ENCODE results near the gene HAO1. TPM values are rescaled to one million over a fixed set of nuclear protein-coding genes. Genes with fewer than 3 reads are reported as not detected.
"Not testable (repeated sequence)": the region's sequence is repeated elsewhere in the genome, so short reads cannot be mapped to it uniquely, and the experiment has no call there.

HAO1 gene
- polyA plus RNA-seq, 1 donor (not counting 4 experiments of a cell fraction or from before 2014, with no cell fraction given): not detected

GRCh38 chr20:7959484-7959883 lies 19.2 kb upstream of the HAO1 start:
- H2AFZ ChIP-seq (ENCODE audit: control insufficient read depth, low read length): no peak overlapping the region
- H3K4me2 ChIP-seq (ENCODE audit: control insufficient read depth, extremely low read depth, insufficient read depth, low read depth, low read length): no peak overlapping the region
- FAIRE-seq: no peak
- no peaks in the 10 kb centered on the region for H3K4me1 ChIP-seq (ENCODE audit: control insufficient read depth, extremely low read depth, insufficient read depth, low read length)
- H3K9me1 ChIP-seq (ENCODE audit: control insufficient read depth, extremely low read depth, insufficient read depth, low read length): no peaks in the 10 kb centered on the region
- H3K4me3 ChIP-seq (ENCODE audit: control insufficient read depth in 2 of 3, extremely low read depth in 1 of 3, insufficient read depth in 2 of 3, low read depth in 1 of 3, low read length in 3 of 3): no peak overlapping the region
- DNase-seq (ENCODE audit: low read depth, low spot score): no peak
- H3K9ac ChIP-seq (ENCODE audit: control insufficient read depth, extremely low read depth, insufficient read depth, low read length): no peak overlapping the region
- H3K27ac ChIP-seq (ENCODE audit: control insufficient read depth, insufficient read depth, low read length): no peak overlapping the region
- H3K36me3 ChIP-seq (ENCODE audit: control insufficient read depth in 2 of 2, extremely low read depth in 1 of 2, insufficient read depth in 2 of 2, low read length in 2 of 2): no peaks in the 10 kb centered on the region
- TF ChIP-seq CTCF (optimal IDR thresholded peaks at IDR 0.05 in 1 of 3, IDR thresholded peaks at IDR 0.05 in 1 of 3, conservative IDR thresholded peaks at IDR 0.05 in 1 of 3; ENCODE audit: extremely low read depth in 1 of 3, insufficient read depth in 2 of 3, low read length in 3 of 3) (no peak), EZH2 (IDR thresholded peaks at IDR 0.05; ENCODE audit: low read length) (no peak)
- no peaks in the 10 kb centered on the region for H3K9me3 ChIP-seq (ENCODE audit: control insufficient read depth, low read depth, low read length)
- no peaks in the 10 kb centered on the region for H4K20me1 ChIP-seq (ENCODE audit: control insufficient read depth, extremely low read depth, insufficient read depth, low read length)
- H3K79me2 ChIP-seq (ENCODE audit: control insufficient read depth, insufficient read depth, low read length): no peaks in the 10 kb centered on the region
- H3K27me3 ChIP-seq (ENCODE audit: control insufficient read depth, extremely low read depth, insufficient read depth, low read length): no peaks in the 10 kb centered on the region
- dilution Hi-C loops (cut with MboI; ENCODE audit: extremely low pct_ligation_motif_present, low sequenced_read_pairs): no loop called here

- H4K20me1 ChIP-seq (ENCODE audit: control insufficient read depth, extremely low read depth, insufficient read depth, low read length); H3K9me1 ChIP-seq (ENCODE audit: control insufficient read depth, extremely low read depth, insufficient read depth, low read length); H3K27ac ChIP-seq (ENCODE audit: control insufficient read depth, insufficient read depth, low read length); H3K27me3 ChIP-seq (ENCODE audit: control insufficient read depth, extremely low read depth, insufficient read depth, low read length); dilution Hi-C loops (cut with MboI; ENCODE audit: extremely low pct_ligation_motif_present, low sequenced_read_pairs); DNase-seq (ENCODE audit: low read depth, low spot score); H3K9ac ChIP-seq (ENCODE audit: control insufficient read depth, extremely low read depth, insufficient read depth, low read length); H3K4me2 ChIP-seq (ENCODE audit: control insufficient read depth, extremely low read depth, insufficient read depth, low read depth, low read length); H3K79me2 ChIP-seq (ENCODE audit: control insufficient read depth, insufficient read depth, low read length); H3K9me3 ChIP-seq (ENCODE audit: control insufficient read depth, low read depth, low read length); H2AFZ ChIP-seq (ENCODE audit: control insufficient read depth, low read length); H3K36me3 ChIP-seq (ENCODE audit: control insufficient read depth in 2 of 2, extremely low read depth in 1 of 2, insufficient read depth in 2 of 2, low read length in 2 of 2); FAIRE-seq; H3K4me3 ChIP-seq (ENCODE audit: control insufficient read depth in 2 of 3, extremely low read depth in 1 of 3, insufficient read depth in 2 of 3, low read depth in 1 of 3, low read length in 3 of 3); H3K4me1 ChIP-seq (ENCODE audit: control insufficient read depth, extremely low read depth, insufficient read depth, low read length): not testable (repeated sequence)
These were observed 16.3 kb upstream of the HAO1 start for GRCh38 chr20:7956561-7956960.

GRCh38 chr20:7950387-7950786 lies 10.1 kb upstream of the HAO1 start:
- FAIRE-seq (no peak), DNase-seq (ENCODE audit: low read depth, low spot score) (no peak)
- no peaks in the 10 kb centered on the region for H4K20me1 ChIP-seq (ENCODE audit: control insufficient read depth, extremely low read depth, insufficient read depth, low read length)
- H3K9me3 ChIP-seq (ENCODE audit: control insufficient read depth, low read depth, low read length): no peaks in the 10 kb centered on the region
- H2AFZ ChIP-seq (ENCODE audit: control insufficient read depth, low read length): no peak overlapping the region
- H3K79me2 ChIP-seq (ENCODE audit: control insufficient read depth, insufficient read depth, low read length): no peaks in the 10 kb centered on the region
- no peaks in the 10 kb centered on the region for H3K9me1 ChIP-seq (ENCODE audit: control insufficient read depth, extremely low read depth, insufficient read depth, low read length)
- no peak overlapping the region for H3K9ac ChIP-seq (ENCODE audit: control insufficient read depth, extremely low read depth, insufficient read depth, low read length)
- no peak overlapping the region for H3K4me3 ChIP-seq (ENCODE audit: control insufficient read depth in 2 of 3, extremely low read depth in 1 of 3, insufficient read depth in 2 of 3, low read depth in 1 of 3, low read length in 3 of 3)
- no peaks in the 10 kb centered on the region for H3K36me3 ChIP-seq (ENCODE audit: control insufficient read depth in 2 of 2, extremely low read depth in 1 of 2, insufficient read depth in 2 of 2, low read length in 2 of 2)
- dilution Hi-C loops (cut with MboI; ENCODE audit: extremely low pct_ligation_motif_present, low sequenced_read_pairs): no loop called here
- H3K27ac ChIP-seq (ENCODE audit: control insufficient read depth, insufficient read depth, low read length): no peak overlapping the region
- H3K4me1 ChIP-seq (ENCODE audit: control insufficient read depth, extremely low read depth, insufficient read depth, low read length): no peaks in the 10 kb centered on the region
- H3K27me3 ChIP-seq (ENCODE audit: control insufficient read depth, extremely low read depth, insufficient read depth, low read length): no peaks in the 10 kb centered on the region
- H3K4me2 ChIP-seq (ENCODE audit: control insufficient read depth, extremely low read depth, insufficient read depth, low read depth, low read length): no peak overlapping the region
- TF ChIP-seq EZH2 (IDR thresholded peaks at IDR 0.05; ENCODE audit: low read length) (no peak), CTCF (optimal IDR thresholded peaks at IDR 0.05 in 1 of 3, IDR thresholded peaks at IDR 0.05 in 1 of 3, conservative IDR thresholded peaks at IDR 0.05 in 1 of 3; ENCODE audit: extremely low read depth in 1 of 3, insufficient read depth in 2 of 3, low read length in 3 of 3) (no peak)
